BLaER1 (cell line): ENCODE measurements around the gene PGBD5.

Experiments
- H3K27ac ChIP-seq: shearing (Covaris generic); formaldehyde crosslinking; 2 replicates; pipeline ENCODE4 v1.8.1; 2022
- H3K27me3 ChIP-seq: shearing (Covaris generic); formaldehyde crosslinking; 2 replicates; pipeline ENCODE4 v1.8.1; 2022
- H3K36me3 ChIP-seq: shearing (Covaris generic); formaldehyde crosslinking; 2 replicates; pipeline ENCODE4 v1.8.1; 2022
- H3K4me1 ChIP-seq: shearing (Covaris generic); formaldehyde crosslinking; 2 replicates; pipeline ENCODE4 v1.8.1; 2022
- H3K4me2 ChIP-seq: shearing (Covaris generic); formaldehyde crosslinking; 2 replicates; pipeline ENCODE4 v1.8.1; 2022
- H3K4me3 ChIP-seq: shearing (Covaris generic); formaldehyde crosslinking; 2 replicates; pipeline ENCODE4 v1.8.1; 2022
- H3K9ac ChIP-seq: shearing (Covaris generic); formaldehyde crosslinking; 2 replicates; pipeline ENCODE4 v1.8.1; 2022
- H3K9me3 ChIP-seq: shearing (Covaris generic); formaldehyde crosslinking; 2 replicates; pipeline ENCODE4 v1.8.1; 2022
- H4K20me1 ChIP-seq: shearing (Covaris generic); formaldehyde crosslinking; 2 replicates; pipeline ENCODE4 v1.8.1; 2022
- Cebpa-rat ChIP-seq: shearing (Covaris generic); IDR thresholded peaks from 2 replicates; pipeline ENCODE4 v1.8.1; 2022

PGBD5 gene

GRCh38 chr1:230274254-230274653, 151.9 kb downstream of the PGBD5 start:
- no peak for TF ChIP-seq Cebpa-rat
- Histone ChIP-seq H3K36me3 (peaks cover 71% of the 10 kb centered on the region), H3K4me2 (peak overlapping the region; percentile 40), H3K27me3 (no peaks in the 10 kb centered on the region), H3K4me3 (no peak overlapping the region), H3K9me3 (no peaks in the 10 kb centered on the region), H4K20me1 (peaks cover 85% of the 10 kb centered on the region), H3K27ac (no peak overlapping the region), H3K4me1 (peaks cover 86% of the 10 kb centered on the region), H3K9ac (no peak overlapping the region)

- Histone ChIP-seq H3K27ac (no peak overlapping the region), H3K4me2 (peak overlapping the region; percentile 40), H3K9ac (no peak overlapping the region; the same call in 1 of the 2 replicates), H3K4me3 (no peak overlapping the region), H3K27me3 (no peaks in the 10 kb centered on the region), H4K20me1 (peaks cover 85% of the 10 kb centered on the region), H3K9me3 (no peaks in the 10 kb centered on the region), H3K36me3 (peaks cover 71% of the 10 kb centered on the region), H3K4me1 (peaks cover 86% of the 10 kb centered on the region)
- no peak for TF ChIP-seq Cebpa-rat
Measured at GRCh38 chr1:230273141-230273710, 152.9 kb downstream of the PGBD5 start.

GRCh38 chr1:230272557-230272956, 153.6 kb downstream of the PGBD5 start:
- H3K9me3 ChIP-seq: no peaks in the 10 kb centered on the region
- no peak overlapping the region for H3K4me3 ChIP-seq
- H3K4me1 ChIP-seq: peaks cover 86% of the 10 kb centered on the region
- H3K27ac ChIP-seq: 0 out of 2 replicates have a peak overlapping the region, but pooled peaks have one; percentile 8
- no peak overlapping the region for H3K9ac ChIP-seq
- H3K4me2 ChIP-seq: peak overlapping the region; percentile 40
- no peak for TF ChIP-seq Cebpa-rat
- H4K20me1 ChIP-seq: peaks cover 85% of the 10 kb centered on the region
- H3K36me3 ChIP-seq: peaks cover 78% of the 10 kb centered on the region
- no peaks in the 10 kb centered on the region for H3K27me3 ChIP-seq

- H3K27ac ChIP-seq: peak overlapping the region; percentile 42; the same call in 1 of the 2 replicates
Measured at GRCh38 chr1:230271300-230272035, 154.7 kb downstream of the PGBD5 start.

GRCh38 chr1:230270559-230271281, 155.4 kb downstream of the PGBD5 start:
- 0 out of 2 replicates have a peak overlapping the region, but pooled peaks have one; percentile 30 for H3K4me3 ChIP-seq
- peak overlapping the region; percentile 3; the same call in 1 of the 2 replicates for H3K9ac ChIP-seq
- peaks cover 88% of the 10 kb centered on the region for H3K4me1 ChIP-seq
- no peaks in the 10 kb centered on the region for H3K9me3 ChIP-seq
- no peak for TF ChIP-seq Cebpa-rat
- H3K36me3 ChIP-seq: peaks cover 87% of the 10 kb centered on the region
- H3K4me2 ChIP-seq: peak overlapping the region; percentile 89
- H4K20me1 ChIP-seq: peaks cover 88% of the 10 kb centered on the region
- H3K27me3 ChIP-seq: no peaks in the 10 kb centered on the region
- peak overlapping the region; percentile 42; the same call in 1 of the 2 replicates for H3K27ac ChIP-seq

More at GRCh38 chr1:230271300-230272035, 154.7 kb downstream of the PGBD5 start:
- Histone ChIP-seq H3K4me2 (peak overlapping the region; percentile 89), H3K36me3 (peaks cover 85% of the 10 kb centered on the region), H3K9ac (no peak overlapping the region), H3K9me3 (no peaks in the 10 kb centered on the region), H3K4me1 (peaks cover 86% of the 10 kb centered on the region), H3K4me3 (no peak overlapping the region), H4K20me1 (peaks cover 85% of the 10 kb centered on the region), H3K27me3 (no peaks in the 10 kb centered on the region)
- TF ChIP-seq Cebpa-rat: no peak

GRCh38 chr1:230270185-230270558, 156.0 kb downstream of the PGBD5 start:
- Histone ChIP-seq H3K9ac (no peak overlapping the region), H3K27ac (peak overlapping the region; percentile 62), H3K4me2 (peak overlapping the region; percentile 89), H3K27me3 (no peaks in the 10 kb centered on the region), H4K20me1 (peaks cover 94% of the 10 kb centered on the region), H3K4me1 (peaks cover 93% of the 10 kb centered on the region), H3K9me3 (no peaks in the 10 kb centered on the region), H3K4me3 (0 out of 2 replicates have a peak overlapping the region, but pooled peaks have one; percentile 30), H3K36me3 (peaks cover 91% of the 10 kb centered on the region)
- TF ChIP-seq Cebpa-rat: no peak

- Histone ChIP-seq H3K9me3 (no peaks in the 10 kb centered on the region), H3K27me3 (no peaks in the 10 kb centered on the region), H4K20me1 (peaks cover 100% of the 10 kb centered on the region), H3K9ac (no peak overlapping the region), H3K27ac (no peak overlapping the region), H3K4me1 (peaks cover 100% of the 10 kb centered on the region), H3K36me3 (peaks cover 91% of the 10 kb centered on the region), H3K4me2 (peak overlapping the region; percentile 89), H3K4me3 (no peak overlapping the region)
- TF ChIP-seq Cebpa-rat: no peak
Measured at GRCh38 chr1:230268371-230269170, 157.6 kb downstream of the PGBD5 start.

- Histone ChIP-seq H4K20me1 (peaks cover 100% of the 10 kb centered on the region), H3K9ac (no peak overlapping the region)
Measured at GRCh38 chr1:230267338-230268065, 158.6 kb downstream of the PGBD5 start.

More at GRCh38 chr1:230267338-230268065, 158.6 kb downstream of the PGBD5 start:
- Histone ChIP-seq H3K4me1 (peaks cover 100% of the 10 kb centered on the region), H3K9me3 (no peaks in the 10 kb centered on the region), H3K27ac (peak overlapping the region; percentile 42; the same call in 1 of the 2 replicates), H3K36me3 (peaks cover 91% of the 10 kb centered on the region), H3K4me2 (peak overlapping the region; percentile 89), H3K27me3 (no peaks in the 10 kb centered on the region), H3K4me3 (no peak overlapping the region)
- no peak for TF ChIP-seq Cebpa-rat
